Gastroesophageal sphincter (tissue), 3 donors: ENCODE measurements around the gene UFSP1.

Source experiments
- EP300 ChIP-seq: sonication (generic); formaldehyde crosslinking; IDR thresholded peaks from one replicate; pipeline ENCODE4 v1.6.1; 2017; ENCODE audit warnings: antibody characterized with exemption, mild to moderate bottlenecking
- POLR2A ChIP-seq, 2 donors: fragments of 450-650 bp; IDR thresholded peaks; one replicate each; pipeline ENCODE4 v1.6.1; 2017; ENCODE audit warnings: antibody characterized with exemption in 2 of 2, mild to moderate bottlenecking in 2 of 2, moderate library complexity in 1 of 2
- POLR2AphosphoS5 ChIP-seq: sonication (generic); formaldehyde crosslinking; IDR thresholded peaks from one replicate; pipeline ENCODE4 v1.6.1; 2017; ENCODE audit warnings: antibody characterized with exemption
- TF ChIP-seq, protein P1 (sequence below), 4 experiments: fragments of 200-600 bp in 2 of 4; fragments of 450-650 bp in 2 of 4; sonication (generic) in 1 of 4; IDR thresholded peaks; one replicate each; pipeline ENCODE4 v1.5.1; 2017 to 2019; ENCODE audit warnings: antibody characterized with exemption in 4 of 4, mild to moderate bottlenecking in 2 of 4, moderate library complexity in 2 of 4

DNA sequence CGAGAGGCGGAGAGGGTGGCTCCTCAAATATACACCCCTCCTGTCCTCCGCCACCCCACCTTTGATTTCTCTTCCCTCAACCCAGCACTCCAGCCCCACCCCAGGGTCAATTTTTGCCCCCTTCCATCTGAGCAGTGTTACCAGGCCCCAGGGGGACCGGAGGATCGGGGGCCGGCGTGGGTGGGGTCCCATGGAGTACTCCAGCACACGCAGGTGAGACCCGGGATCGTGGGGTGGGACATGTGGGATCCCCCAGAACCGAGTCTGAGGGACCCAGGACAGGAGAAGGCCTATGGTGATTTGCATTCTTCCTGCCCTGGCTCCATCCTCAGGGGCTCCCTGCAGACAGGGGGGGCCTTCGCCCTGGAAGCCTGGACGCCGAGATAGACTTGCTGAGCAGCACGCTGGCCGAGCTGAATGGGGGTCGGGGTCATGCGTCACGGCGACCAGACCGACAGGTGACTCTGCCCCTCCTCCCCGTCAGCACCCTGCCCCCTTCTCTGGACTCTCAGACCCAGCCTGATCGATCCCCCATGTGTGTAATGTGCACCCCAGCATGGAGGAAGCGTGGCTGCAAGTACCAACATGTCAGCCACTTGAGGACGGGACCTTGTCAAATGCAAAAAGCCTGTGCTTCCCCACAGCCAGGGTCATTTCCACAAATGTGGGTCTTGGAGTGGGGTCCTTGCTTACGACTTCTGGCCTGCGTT is 21.6 kb downstream of the UFSP1 start:
- no peak for TF ChIP-seq POLR2AphosphoS5
- no peak for TF ChIP-seq POLR2A (IDR thresholded peaks at IDR 0.05)
- TF ChIP-seq, protein P1, sequence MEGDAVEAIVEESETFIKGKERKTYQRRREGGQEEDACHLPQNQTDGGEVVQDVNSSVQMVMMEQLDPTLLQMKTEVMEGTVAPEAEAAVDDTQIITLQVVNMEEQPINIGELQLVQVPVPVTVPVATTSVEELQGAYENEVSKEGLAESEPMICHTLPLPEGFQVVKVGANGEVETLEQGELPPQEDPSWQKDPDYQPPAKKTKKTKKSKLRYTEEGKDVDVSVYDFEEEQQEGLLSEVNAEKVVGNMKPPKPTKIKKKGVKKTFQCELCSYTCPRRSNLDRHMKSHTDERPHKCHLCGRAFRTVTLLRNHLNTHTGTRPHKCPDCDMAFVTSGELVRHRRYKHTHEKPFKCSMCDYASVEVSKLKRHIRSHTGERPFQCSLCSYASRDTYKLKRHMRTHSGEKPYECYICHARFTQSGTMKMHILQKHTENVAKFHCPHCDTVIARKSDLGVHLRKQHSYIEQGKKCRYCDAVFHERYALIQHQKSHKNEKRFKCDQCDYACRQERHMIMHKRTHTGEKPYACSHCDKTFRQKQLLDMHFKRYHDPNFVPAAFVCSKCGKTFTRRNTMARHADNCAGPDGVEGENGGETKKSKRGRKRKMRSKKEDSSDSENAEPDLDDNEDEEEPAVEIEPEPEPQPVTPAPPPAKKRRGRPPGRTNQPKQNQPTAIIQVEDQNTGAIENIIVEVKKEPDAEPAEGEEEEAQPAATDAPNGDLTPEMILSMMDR (IDR thresholded peaks at IDR 0.05) = no peak
- no peak for TF ChIP-seq EP300
